AG10803 (cell line): ENCODE measurements around the gene ERBB3.
A peak's percentile ranks its signal among the peaks of the same experiment; 100 is the strongest.
"Not testable (repeated sequence)": the region's sequence is repeated elsewhere in the genome, so short reads cannot be mapped to it uniquely, and the experiment has no call there.

ENCODE experiments used
- DNase-seq: peaks from one replicate; pipeline ENCODE4 v3.0.0; 2010; ENCODE audit warnings: low read depth
- H3K4me3 ChIP-seq: 2 replicates; pipeline ENCODE4 v1.5.1; 2011; ENCODE audit warnings: mild to moderate bottlenecking, low read length, control low read depth
- TF ChIP-seq, protein P1 (sequence below): conservative IDR thresholded peaks from 2 replicates; pipeline ENCODE4 v1.5.1; 2011; ENCODE audit warnings: mild to moderate bottlenecking, low read length, control low read depth, inconsistent platforms

Gene ERBB3

GRCh38 chr12:56116267-56117081 lies 36.5 kb downstream of the ERBB3 start, which contains the start of gene RPL41:
TSS of gene RPL41 (plus strand) at chr12:56116633.
- peak; percentile 89 for DNase-seq
- peak within 1 kb of the TSS; percentile 88 for H3K4me3 ChIP-seq
- TF ChIP-seq, protein P1, sequence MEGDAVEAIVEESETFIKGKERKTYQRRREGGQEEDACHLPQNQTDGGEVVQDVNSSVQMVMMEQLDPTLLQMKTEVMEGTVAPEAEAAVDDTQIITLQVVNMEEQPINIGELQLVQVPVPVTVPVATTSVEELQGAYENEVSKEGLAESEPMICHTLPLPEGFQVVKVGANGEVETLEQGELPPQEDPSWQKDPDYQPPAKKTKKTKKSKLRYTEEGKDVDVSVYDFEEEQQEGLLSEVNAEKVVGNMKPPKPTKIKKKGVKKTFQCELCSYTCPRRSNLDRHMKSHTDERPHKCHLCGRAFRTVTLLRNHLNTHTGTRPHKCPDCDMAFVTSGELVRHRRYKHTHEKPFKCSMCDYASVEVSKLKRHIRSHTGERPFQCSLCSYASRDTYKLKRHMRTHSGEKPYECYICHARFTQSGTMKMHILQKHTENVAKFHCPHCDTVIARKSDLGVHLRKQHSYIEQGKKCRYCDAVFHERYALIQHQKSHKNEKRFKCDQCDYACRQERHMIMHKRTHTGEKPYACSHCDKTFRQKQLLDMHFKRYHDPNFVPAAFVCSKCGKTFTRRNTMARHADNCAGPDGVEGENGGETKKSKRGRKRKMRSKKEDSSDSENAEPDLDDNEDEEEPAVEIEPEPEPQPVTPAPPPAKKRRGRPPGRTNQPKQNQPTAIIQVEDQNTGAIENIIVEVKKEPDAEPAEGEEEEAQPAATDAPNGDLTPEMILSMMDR, result no peak

DNA sequence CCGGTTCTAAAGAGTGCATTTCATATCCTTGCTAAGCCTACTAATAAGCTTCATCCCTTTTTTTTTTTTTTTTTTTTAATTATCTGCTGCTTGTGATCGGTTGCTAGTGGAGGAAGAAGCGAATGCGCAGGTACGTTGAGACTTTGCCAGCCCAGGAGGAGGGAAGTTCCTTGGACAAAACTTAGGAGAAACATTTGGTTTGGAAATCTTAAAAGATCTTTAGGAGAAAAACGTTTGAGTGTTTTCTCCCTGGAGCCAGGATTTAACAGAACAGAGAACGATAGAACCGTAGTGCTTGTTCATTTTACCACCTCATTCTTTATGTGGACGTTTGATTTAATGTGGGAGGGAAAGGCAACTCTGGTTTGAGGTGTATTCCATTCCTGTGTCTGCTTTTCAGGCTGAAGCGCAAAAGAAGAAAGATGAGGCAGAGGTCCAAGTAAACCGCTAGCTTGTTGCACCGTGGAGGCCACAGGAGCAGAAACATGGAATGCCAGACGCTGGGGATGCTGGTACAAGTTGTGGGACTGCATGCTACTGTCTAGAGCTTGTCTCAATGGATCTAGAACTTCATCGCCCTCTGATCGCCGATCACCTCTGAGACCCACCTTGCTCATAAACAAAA lies 37.2 kb downstream of the ERBB3 start:
- H3K4me3 ChIP-seq, result peak overlapping the region; percentile 88
- DNase-seq, result not testable (repeated sequence)

DNA sequence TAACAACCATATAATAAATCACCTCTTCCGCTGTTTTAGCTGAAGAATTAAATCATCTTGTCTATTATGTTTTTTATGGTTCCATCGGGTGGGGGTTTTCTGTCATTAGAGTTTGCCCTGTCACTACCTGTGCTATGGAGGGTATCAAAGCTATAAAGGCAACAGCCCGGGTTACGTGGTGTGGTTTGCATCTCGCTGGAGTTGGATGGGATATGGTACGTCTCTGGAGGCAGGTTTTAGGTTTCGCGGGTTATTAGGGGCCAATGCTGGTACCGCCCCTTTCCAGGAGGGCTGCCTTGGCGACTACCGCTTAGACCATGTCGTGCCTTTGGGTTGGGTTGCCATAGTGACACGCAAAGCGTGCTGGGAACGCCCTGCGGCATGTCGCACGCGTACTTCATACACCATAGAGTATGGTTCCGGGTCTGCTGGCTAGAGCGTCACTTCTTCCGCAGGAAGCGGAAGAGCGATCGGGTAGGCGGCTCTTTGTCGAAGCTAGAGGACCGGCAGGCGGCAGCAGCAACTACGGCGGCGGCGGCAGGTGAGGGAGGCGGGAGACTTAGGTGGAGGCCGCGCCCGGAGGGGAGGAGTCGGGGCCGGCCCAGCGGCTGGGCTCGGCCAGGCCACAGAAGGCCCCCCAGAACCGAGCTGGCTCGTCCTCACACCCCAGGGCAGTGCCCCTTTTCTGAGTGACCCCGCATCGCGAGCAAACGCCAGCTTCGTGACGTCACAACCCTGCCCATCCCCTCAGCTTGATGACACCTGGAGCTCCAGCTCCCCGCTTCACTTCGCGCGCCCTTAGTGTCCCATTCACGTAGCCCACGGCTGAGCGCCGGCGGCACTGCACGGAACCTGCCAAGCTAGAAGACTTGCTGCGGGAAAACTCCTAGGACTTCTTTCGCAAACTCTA lies 38.1 kb downstream of the ERBB3 start, which contains the start of gene ZC3H10:
ZC3H10 (plus strand) TSS at position 489 of the 910 bp plus-strand sequence. CDS start 2,297 bp downstream, outside the sequence.
- TF ChIP-seq, protein P1, result peak; percentile 51
- H3K4me3 ChIP-seq, result peak within 1 kb of the TSS; percentile 90
- peak; percentile 99 for DNase-seq

DNA sequence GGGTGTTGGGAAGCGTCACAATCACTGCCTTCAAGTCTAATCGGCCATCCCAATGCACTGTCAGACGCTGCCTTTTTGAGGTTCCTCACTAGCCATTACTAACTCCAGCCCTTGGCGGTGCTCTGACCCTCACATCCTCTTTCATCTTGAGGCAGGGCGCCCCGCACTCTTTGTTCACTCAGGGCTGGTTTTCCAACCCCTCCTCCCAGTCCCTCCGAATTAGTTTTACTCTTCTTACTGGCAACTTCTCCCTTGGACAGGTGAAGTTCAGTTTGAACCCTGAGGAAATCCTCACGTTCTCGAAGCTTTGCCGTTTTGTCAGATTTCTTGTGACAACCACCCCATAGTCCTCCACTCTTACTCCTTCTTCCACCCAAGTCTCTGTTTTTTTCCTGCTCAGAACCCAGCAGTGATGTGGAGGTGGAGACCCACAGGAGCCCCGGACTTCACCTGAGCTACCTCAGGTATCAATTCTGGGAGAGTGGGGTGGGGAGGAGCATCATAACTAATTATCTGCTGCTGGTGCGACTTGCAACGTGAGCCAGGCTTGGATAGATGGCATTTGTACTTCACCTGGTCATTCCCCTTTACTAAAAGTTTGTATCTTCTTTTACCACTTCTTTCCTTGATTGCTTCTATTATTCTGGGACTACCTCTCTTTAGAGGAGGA lies 38.9 kb downstream of the ERBB3 start:
- DNase-seq, result no peak
- peak overlapping the region; percentile 90 for H3K4me3 ChIP-seq
- TF ChIP-seq, protein P1, result no peak; the same call in 1 of the 2 replicates

- TF ChIP-seq, protein P1, result peak; percentile 85
- H3K4me3 ChIP-seq, result peak overlapping the region; percentile 90
- DNase-seq, result peak; percentile 96
Measured at GRCh38 chr12:56119361-56119796, 39.4 kb downstream of the ERBB3 start.

- no peak overlapping the region for H3K4me3 ChIP-seq
- no peak for DNase-seq
- TF ChIP-seq, protein P1, result no peak
Measured at GRCh38 chr12:56120158-56120846, 40.3 kb downstream of the ERBB3 start.
